NCI-H187 (cell line): ENCODE data around the gene UNC79.

Experiments used
- DNase-seq, 2 experiments: peaks; one replicate each; lab custom pipeline; 2025; lab: John Stamatoyannopoulos, UW

UNC79 gene

GRCh38 chr14:93727917-93728650 is 297.3 kb downstream of the UNC79 start:
- no peak for DNase-seq

- no peak for DNase-seq
Measured at GRCh38 chr14:93728651-93729016, 297.9 kb downstream of the UNC79 start.

GRCh38 chr14:93729993-93730392 is 299.3 kb downstream of the UNC79 start:
- DNase-seq, result no peak

- DNase-seq, result peak; percentile 27 to 41
Measured at GRCh38 chr14:93731753-93732152, 301.0 kb downstream of the UNC79 start.

GRCh38 chr14:93732524-93732923 is 301.8 kb downstream of the UNC79 start:
- DNase-seq, result no peak

GRCh38 chr14:93733231-93733630 is 302.5 kb downstream of the UNC79 start:
- DNase-seq, result no peak

GRCh38 chr14:93733631-93734030 is 302.9 kb downstream of the UNC79 start:
- no peak for DNase-seq

GRCh38 chr14:93734086-93734822 is 303.5 kb downstream of the UNC79 start:
- peak in 1 of 2 experiments; percentile 24 for DNase-seq

- no peak for DNase-seq
Measured at GRCh38 chr14:93735206-93735605, 304.5 kb downstream of the UNC79 start.

- DNase-seq, result no peak
Measured at GRCh38 chr14:93736378-93737014, 305.8 kb downstream of the UNC79 start.

GRCh38 chr14:93737634-93738033 is 306.9 kb downstream of the UNC79 start:
- no peak for DNase-seq

- no peak for DNase-seq
Measured at GRCh38 chr14:93741556-93742230, 311.0 kb downstream of the UNC79 start.

GRCh38 chr14:93742761-93743160 is 312.0 kb downstream of the UNC79 start:
- no peak for DNase-seq

GRCh38 chr14:93743270-93744060 is 312.7 kb downstream of the UNC79 start:
- DNase-seq, result no peak

- no peak for DNase-seq
Measured at GRCh38 chr14:93744176-93744575, 313.4 kb downstream of the UNC79 start.

GRCh38 chr14:93744876-93745275 is 314.1 kb downstream of the UNC79 start:
- no peak for DNase-seq

- no peak for DNase-seq
Measured at GRCh38 chr14:93745603-93746273, 315.0 kb downstream of the UNC79 start.

- no peak for DNase-seq
Measured at GRCh38 chr14:93747102-93747501, 316.4 kb downstream of the UNC79 start.

- no peak for DNase-seq
Measured at GRCh38 chr14:93747560-93747959, 316.8 kb downstream of the UNC79 start.

- no peak for DNase-seq
Measured at GRCh38 chr14:93748208-93749075, 317.7 kb downstream of the UNC79 start.
